ENCODE results near the gene CORO2B. TPM values are rescaled to one million over a fixed set of nuclear protein-coding genes. Genes with fewer than 3 reads are reported as not detected.

Gene CORO2B
- total RNA-seq, 4 donors from 2014 or later = 0.70 to 9.1 (median 1.7) TPM

DNA sequence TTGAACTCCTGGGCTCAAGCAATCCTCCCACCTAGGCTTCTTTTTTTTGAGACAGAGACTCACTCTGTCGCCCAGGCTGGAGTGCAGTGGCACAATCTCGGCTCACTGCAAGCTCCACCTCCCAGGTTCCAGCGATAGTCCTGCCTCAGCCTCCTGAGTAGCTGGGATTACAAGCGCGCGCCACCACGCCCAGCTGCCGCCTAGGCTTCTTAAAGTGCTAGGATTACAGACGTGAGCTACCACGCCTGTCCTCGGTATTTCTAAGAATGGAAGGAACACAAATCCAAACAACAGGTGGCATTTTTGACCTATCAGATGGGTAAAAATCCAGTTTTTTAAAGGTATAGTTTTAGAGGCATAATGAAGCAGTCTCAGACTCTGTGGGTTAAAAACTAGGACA, 128.1 kb downstream of the CORO2B start:
- Histone ChIP-seq H3K4me3 (no peak overlapping the region), H3K27me3 (no peaks in the 10 kb centered on the region), H3K36me3 (no peaks in the 10 kb centered on the region), H3K4me1 (no peaks in the 10 kb centered on the region), H3K27ac (no peak overlapping the region), H3K9me3 (no peaks in the 10 kb centered on the region)
- DNase-seq = no peak
- TF ChIP-seq POLR2A (IDR thresholded peaks at IDR 0.05) (no peak), CTCF (IDR thresholded peaks at IDR 0.05) (no peak)

DNA sequence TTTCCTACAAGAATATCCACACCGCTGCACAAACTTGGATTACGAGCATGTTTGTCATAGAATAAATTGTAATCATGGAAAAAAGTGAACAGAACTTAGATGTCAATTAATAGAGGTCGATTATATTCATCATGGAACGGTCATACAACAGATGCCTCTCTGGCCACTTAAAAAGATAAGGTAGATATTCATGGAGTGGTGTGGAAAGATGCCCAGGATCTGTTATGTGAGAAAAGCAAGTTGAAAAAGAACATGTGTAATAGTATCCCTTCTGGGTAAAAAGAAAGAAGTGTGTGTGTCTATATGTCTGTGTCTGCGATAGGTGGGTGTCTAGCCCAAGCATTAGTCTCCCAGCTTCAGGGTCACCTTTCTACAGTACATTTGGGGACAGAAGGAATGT, 128.6 kb downstream of the CORO2B start:
- no peaks in the 10 kb centered on the region for H3K4me1 ChIP-seq
- TF ChIP-seq POLR2A (IDR thresholded peaks at IDR 0.05) (no peak), CTCF (IDR thresholded peaks at IDR 0.05) (no peak)
- no peak overlapping the region for H3K27ac ChIP-seq
- H3K4me3 ChIP-seq = no peak overlapping the region
- H3K36me3 ChIP-seq = no peaks in the 10 kb centered on the region
- H3K9me3 ChIP-seq = no peaks in the 10 kb centered on the region
- DNase-seq = no peak
- H3K27me3 ChIP-seq = no peaks in the 10 kb centered on the region

DNA sequence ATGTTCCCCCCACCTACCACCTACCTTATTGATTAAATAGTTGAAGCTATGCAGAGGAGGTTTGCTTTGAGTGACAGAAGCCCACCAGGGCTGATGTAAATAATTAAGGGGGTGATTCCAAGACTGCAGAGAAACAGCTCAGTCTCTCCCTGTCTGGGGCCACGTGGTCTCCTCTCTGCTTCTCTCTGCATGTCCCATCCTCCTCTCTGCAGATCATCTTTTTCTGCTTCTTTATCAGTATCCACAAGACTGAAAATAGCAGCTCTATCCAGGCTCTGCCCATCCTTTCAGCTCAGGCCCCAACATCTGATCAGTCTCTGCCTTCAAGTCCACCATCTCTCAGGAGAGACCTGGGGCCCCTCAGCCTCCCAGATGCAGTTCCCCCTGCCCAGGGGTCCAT, 131.1 kb downstream of the CORO2B start:
- H3K27me3 ChIP-seq = no peaks in the 10 kb centered on the region
- H3K4me3 ChIP-seq = no peak overlapping the region
- no peak for TF ChIP-seq POLR2A (IDR thresholded peaks at IDR 0.05)
- no peak for TF ChIP-seq CTCF (IDR thresholded peaks at IDR 0.05)
- H3K9me3 ChIP-seq = no peaks in the 10 kb centered on the region
- H3K36me3 ChIP-seq = no peaks in the 10 kb centered on the region
- H3K27ac ChIP-seq = no peak overlapping the region
- no peaks in the 10 kb centered on the region for H3K4me1 ChIP-seq
- DNase-seq = no peak

- no peak overlapping the region for H3K4me3 ChIP-seq
- no peaks in the 10 kb centered on the region for H3K4me1 ChIP-seq
- H3K9me3 ChIP-seq = no peaks in the 10 kb centered on the region
- H3K27ac ChIP-seq = no peak overlapping the region
- no peaks in the 10 kb centered on the region for H3K36me3 ChIP-seq
- H3K27me3 ChIP-seq = no peaks in the 10 kb centered on the region
- DNase-seq = no peak
- TF ChIP-seq POLR2A (IDR thresholded peaks at IDR 0.05) (no peak), CTCF (IDR thresholded peaks at IDR 0.05) (no peak)
These were observed 131.7 kb downstream of the CORO2B start for GRCh38 chr15:68710536-68710935.

DNA sequence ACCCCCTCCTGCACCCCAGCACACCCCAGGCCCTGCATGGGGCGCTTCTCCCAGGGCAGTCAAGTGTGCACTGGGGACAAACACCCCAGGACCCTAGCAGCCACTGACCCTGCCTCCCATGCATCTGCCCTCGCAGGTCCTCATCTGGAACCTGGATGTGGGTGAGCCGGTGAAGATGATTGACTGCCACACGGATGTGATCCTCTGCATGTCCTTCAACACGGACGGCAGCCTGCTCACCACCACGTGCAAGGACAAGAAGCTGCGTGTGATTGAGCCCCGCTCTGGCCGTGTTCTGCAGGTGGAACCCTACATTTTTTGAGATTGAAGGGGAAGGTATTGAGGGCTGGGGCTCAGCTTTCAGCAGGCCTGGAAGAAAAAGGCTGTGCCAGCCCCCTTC, 132.6 kb downstream of the CORO2B start:
- Histone ChIP-seq H3K9me3 (no peaks in the 10 kb centered on the region), H3K27me3 (no peaks in the 10 kb centered on the region), H3K4me1 (no peaks in the 10 kb centered on the region), H3K27ac (no peak overlapping the region), H3K4me3 (no peak overlapping the region), H3K36me3 (no peaks in the 10 kb centered on the region)
- no peak for DNase-seq
- TF ChIP-seq CTCF (IDR thresholded peaks at IDR 0.05) (no peak), POLR2A (IDR thresholded peaks at IDR 0.05) (no peak)

- Histone ChIP-seq H3K36me3 (no peaks in the 10 kb centered on the region), H3K27ac (no peak overlapping the region), H3K4me1 (no peaks in the 10 kb centered on the region), H3K9me3 (no peaks in the 10 kb centered on the region), H3K4me3 (no peak overlapping the region), H3K27me3 (no peaks in the 10 kb centered on the region)
- DNase-seq = no peak
- TF ChIP-seq CTCF (IDR thresholded peaks at IDR 0.05) (no peak), POLR2A (IDR thresholded peaks at IDR 0.05) (no peak)
These were observed 134.1 kb downstream of the CORO2B start for GRCh38 chr15:68712886-68713285.

Data from Peyer's patch (tissue), 4 donors.